Astrocyte (in vitro differentiated cells and primary cell): Measurements from ENCODE around the gene SYCE3. TPM values are rescaled to one million over a fixed set of nuclear protein-coding genes. Genes with fewer than 3 reads are reported as not detected.

Experiments used
- DNase-seq: peaks from one replicate; pipeline ENCODE4 v3.0.0-alpha.2; 2010; ENCODE audit warnings: low read depth
- FAIRE-seq: peaks from 2 replicates; lab custom pipeline; 2011; peaks lifted over from hg19 to GRCh38; lab: Jason Lieb, UNC
- H2AFZ ChIP-seq: 2 replicates; pipeline ENCODE4 v1.6.0; 2012; ENCODE audit warnings: low read depth, low read length, inconsistent platforms
- H3K27ac ChIP-seq: 2 replicates; pipeline ENCODE4 v1.5.1; 2011; ENCODE audit warnings: low read depth, low read length, inconsistent platforms
- H3K27me3 ChIP-seq: 2 replicates; pipeline ENCODE4 v1.6.0; 2011; ENCODE audit warnings: low read length, inconsistent platforms; ENCODE audit not compliant: insufficient read depth
- H3K36me3 ChIP-seq: 2 replicates; pipeline ENCODE4 v1.5.1; 2011; ENCODE audit warnings: low read length, inconsistent platforms; ENCODE audit not compliant: insufficient read depth
- H3K4me1 ChIP-seq: 2 replicates; pipeline ENCODE4 v1.5.1; 2011; ENCODE audit warnings: low read length, inconsistent platforms; ENCODE audit not compliant: insufficient read depth
- H3K4me2 ChIP-seq: 2 replicates; pipeline ENCODE4 v1.6.0; 2012; ENCODE audit warnings: low read length, inconsistent platforms
- H3K4me3 ChIP-seq: 2 replicates; pipeline ENCODE4 v1.5.1; 2011; ENCODE audit warnings: low read depth, mild to moderate bottlenecking, low read length, inconsistent platforms; ENCODE audit not compliant: insufficient read depth
- H3K79me2 ChIP-seq: 2 replicates; pipeline ENCODE4 v1.6.0; 2012; ENCODE audit warnings: mild to moderate bottlenecking, low read length, inconsistent platforms; ENCODE audit not compliant: insufficient read depth
- H3K9ac ChIP-seq: 2 replicates; pipeline ENCODE4 v1.6.0; 2012; ENCODE audit warnings: mild to moderate bottlenecking, low read length, inconsistent platforms
- H3K9me3 ChIP-seq: 2 replicates; pipeline ENCODE4 v1.5.1; 2012; ENCODE audit warnings: low read depth, mild to moderate bottlenecking, low read length, inconsistent platforms; ENCODE audit not compliant: insufficient read depth
- H4K20me1 ChIP-seq: 2 replicates; pipeline ENCODE4 v1.6.0; 2012; ENCODE audit warnings: low read length, inconsistent platforms; ENCODE audit not compliant: insufficient read depth
- H3K27ac Mint-ChIP-seq: one replicate; pipeline ENCODE4 v1.8.0; 2021; ENCODE audit warnings: mild to moderate bottlenecking, mixed read lengths; ENCODE audit not compliant: unreplicated experiment
- H3K27me3 Mint-ChIP-seq: one replicate; pipeline ENCODE4 v1.8.0; 2021; ENCODE audit warnings: low read depth, mixed read lengths; ENCODE audit not compliant: unreplicated experiment
- H3K36me3 Mint-ChIP-seq: one replicate; pipeline ENCODE4 v1.8.0; 2021; ENCODE audit warnings: low read depth, mixed read lengths; ENCODE audit not compliant: unreplicated experiment
- H3K4me1 Mint-ChIP-seq: one replicate; pipeline ENCODE4 v1.8.0; 2021; ENCODE audit warnings: low read depth, mixed read lengths; ENCODE audit not compliant: unreplicated experiment
- H3K4me3 Mint-ChIP-seq: one replicate; pipeline ENCODE4 v1.8.0; 2021; ENCODE audit warnings: mild to moderate bottlenecking, moderate library complexity, mixed read lengths; ENCODE audit not compliant: unreplicated experiment
- H3K9me3 Mint-ChIP-seq: one replicate; pipeline ENCODE4 v1.8.0; 2021; ENCODE audit warnings: mild to moderate bottlenecking, mixed read lengths; ENCODE audit not compliant: unreplicated experiment
- CTCF ChIP-seq: IDR thresholded peaks from 2 replicates; pipeline ENCODE4 v1.5.1; 2011; ENCODE audit warnings: low read depth, mild to moderate bottlenecking, inconsistent platforms, low read length, moderate library complexity; ENCODE audit not compliant: insufficient read depth
- EZH2 ChIP-seq: IDR thresholded peaks from 2 replicates; pipeline ENCODE4 v1.6.1; 2012; ENCODE audit warnings: mild to moderate bottlenecking, low read length, inconsistent platforms; ENCODE audit not compliant: insufficient read depth
- total RNA-seq: library from RNA; stranded (reverse); gene quantifications from 2 replicates; pipeline ENCODE4 v1.2.1, GENCODE V29; 2021

Gene SYCE3
- total RNA-seq, 1 donor from 2014 or later: not detected

- no peaks in the 10 kb centered on the region for H3K9me3 ChIP-seq
- no peak overlapping the region for H3K27ac ChIP-seq
- no peak for DNase-seq
- Mint-ChIP-seq H3K27ac (no peak overlapping the region), H3K4me1 (peaks cover 5% of the 10 kb centered on the region), H3K27me3 (peaks cover 68% of the 10 kb centered on the region), H3K36me3 (peaks cover 5% of the 10 kb centered on the region), H3K9me3 (peaks cover 2% of the 10 kb centered on the region), H3K4me3 (no peak overlapping the region)
- no peak overlapping the region for H2AFZ ChIP-seq
- no peak for FAIRE-seq
- H3K27me3 ChIP-seq: peaks cover 23% of the 10 kb centered on the region
- H3K79me2 ChIP-seq: no peaks in the 10 kb centered on the region
- H3K4me2 ChIP-seq: no peak overlapping the region
- no peaks in the 10 kb centered on the region for H3K36me3 ChIP-seq
- no peaks in the 10 kb centered on the region for H3K4me1 ChIP-seq
- no peak for TF ChIP-seq EZH2
- no peak for TF ChIP-seq CTCF
- H4K20me1 ChIP-seq: no peaks in the 10 kb centered on the region
- no peak overlapping the region for H3K9ac ChIP-seq
- H3K4me3 ChIP-seq: no peak overlapping the region
Measured at GRCh38 chr22:50606165-50606945, 43.6 kb upstream of the SYCE3 start.

GRCh38 chr22:50605613-50606074 is 42.9 kb upstream of the SYCE3 start:
- no peak for FAIRE-seq
- Mint-ChIP-seq H3K4me3 (no peak overlapping the region), H3K27me3 (peaks cover 64% of the 10 kb centered on the region), H3K27ac (no peak overlapping the region), H3K9me3 (peaks cover 2% of the 10 kb centered on the region), H3K4me1 (peaks cover 5% of the 10 kb centered on the region), H3K36me3 (peaks cover 5% of the 10 kb centered on the region)
- no peak for DNase-seq
- no peak overlapping the region for H3K27ac ChIP-seq
- no peaks in the 10 kb centered on the region for H4K20me1 ChIP-seq
- no peaks in the 10 kb centered on the region for H3K79me2 ChIP-seq
- no peak overlapping the region for H3K9ac ChIP-seq
- H2AFZ ChIP-seq: no peak overlapping the region
- H3K4me2 ChIP-seq: no peak overlapping the region
- no peaks in the 10 kb centered on the region for H3K4me1 ChIP-seq
- no peaks in the 10 kb centered on the region for H3K36me3 ChIP-seq
- peaks cover 23% of the 10 kb centered on the region for H3K27me3 ChIP-seq
- no peak overlapping the region for H3K4me3 ChIP-seq
- TF ChIP-seq CTCF (no peak), EZH2 (no peak)
- H3K9me3 ChIP-seq: no peaks in the 10 kb centered on the region
